HG03139 (cell line): Measurements from ENCODE around the gene PNPLA2.

ENCODE experiments used
- ATAC-seq: cut with Tn5 transposase; IDR thresholded peaks from one replicate; pipeline ENCODE4 v1.9.1; 2021; ENCODE audit not compliant: unreplicated experiment

Gene PNPLA2

GRCh38 chr11:870418-870817, 51.7 kb downstream of the PNPLA2 start:
- ATAC-seq = no peak

GRCh38 chr11:871472-871871, 52.8 kb downstream of the PNPLA2 start:
- no peak for ATAC-seq

- ATAC-seq = no peak
These were observed 54.1 kb downstream of the PNPLA2 start for GRCh38 chr11:872799-873198.

GRCh38 chr11:873706-874105, 55.0 kb downstream of the PNPLA2 start:
- no peak for ATAC-seq
